ENCODE results near the gene ZSWIM4. TPM values are rescaled to one million over a fixed set of nuclear protein-coding genes. Genes with fewer than 3 reads are reported as not detected.

Gene ZSWIM4
- total RNA-seq, 1 donor from 2014 or later, result 9.5 TPM

DNA sequence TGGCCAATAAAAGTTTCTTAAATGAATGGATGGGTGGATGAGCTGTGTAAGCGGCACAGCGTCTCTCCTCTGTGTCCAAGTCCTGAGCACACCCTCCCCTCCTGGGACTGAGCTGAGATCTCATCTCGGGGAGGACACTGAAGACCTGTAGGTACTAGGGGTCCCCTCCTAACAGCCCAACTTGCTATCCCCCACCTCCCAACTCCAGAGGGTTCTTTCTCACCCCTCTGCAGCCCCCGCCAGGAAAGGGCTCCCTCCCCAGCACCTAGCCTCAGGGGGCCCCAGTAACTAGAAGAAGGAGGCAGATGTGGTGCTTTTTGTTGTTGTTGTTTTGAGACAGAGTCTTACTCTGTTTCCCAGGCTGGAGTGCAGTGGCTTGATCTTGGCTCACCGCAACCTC, 80.6 kb downstream of the ZSWIM4 start:
- no peak overlapping the region for H3K27ac Mint-ChIP-seq (ENCODE audit: unreplicated experiment)
- H3K27me3 Mint-ChIP-seq (ENCODE audit: low read depth), result no peaks in the 10 kb centered on the region
- no peaks in the 10 kb centered on the region for H3K9me3 Mint-ChIP-seq (ENCODE audit: low read depth)
- DNase-seq (ENCODE audit: low spot score), result no peak
- TF ChIP-seq, protein P1, sequence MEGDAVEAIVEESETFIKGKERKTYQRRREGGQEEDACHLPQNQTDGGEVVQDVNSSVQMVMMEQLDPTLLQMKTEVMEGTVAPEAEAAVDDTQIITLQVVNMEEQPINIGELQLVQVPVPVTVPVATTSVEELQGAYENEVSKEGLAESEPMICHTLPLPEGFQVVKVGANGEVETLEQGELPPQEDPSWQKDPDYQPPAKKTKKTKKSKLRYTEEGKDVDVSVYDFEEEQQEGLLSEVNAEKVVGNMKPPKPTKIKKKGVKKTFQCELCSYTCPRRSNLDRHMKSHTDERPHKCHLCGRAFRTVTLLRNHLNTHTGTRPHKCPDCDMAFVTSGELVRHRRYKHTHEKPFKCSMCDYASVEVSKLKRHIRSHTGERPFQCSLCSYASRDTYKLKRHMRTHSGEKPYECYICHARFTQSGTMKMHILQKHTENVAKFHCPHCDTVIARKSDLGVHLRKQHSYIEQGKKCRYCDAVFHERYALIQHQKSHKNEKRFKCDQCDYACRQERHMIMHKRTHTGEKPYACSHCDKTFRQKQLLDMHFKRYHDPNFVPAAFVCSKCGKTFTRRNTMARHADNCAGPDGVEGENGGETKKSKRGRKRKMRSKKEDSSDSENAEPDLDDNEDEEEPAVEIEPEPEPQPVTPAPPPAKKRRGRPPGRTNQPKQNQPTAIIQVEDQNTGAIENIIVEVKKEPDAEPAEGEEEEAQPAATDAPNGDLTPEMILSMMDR (IDR thresholded peaks at IDR 0.05), result no peak
- no peaks in the 10 kb centered on the region for H3K36me3 Mint-ChIP-seq (ENCODE audit: low read depth)
- H3K4me1 Mint-ChIP-seq (ENCODE audit: low read depth), result peaks cover 14% of the 10 kb centered on the region
- no peak overlapping the region for H3K4me3 Mint-ChIP-seq (ENCODE audit: unreplicated experiment)

DNA sequence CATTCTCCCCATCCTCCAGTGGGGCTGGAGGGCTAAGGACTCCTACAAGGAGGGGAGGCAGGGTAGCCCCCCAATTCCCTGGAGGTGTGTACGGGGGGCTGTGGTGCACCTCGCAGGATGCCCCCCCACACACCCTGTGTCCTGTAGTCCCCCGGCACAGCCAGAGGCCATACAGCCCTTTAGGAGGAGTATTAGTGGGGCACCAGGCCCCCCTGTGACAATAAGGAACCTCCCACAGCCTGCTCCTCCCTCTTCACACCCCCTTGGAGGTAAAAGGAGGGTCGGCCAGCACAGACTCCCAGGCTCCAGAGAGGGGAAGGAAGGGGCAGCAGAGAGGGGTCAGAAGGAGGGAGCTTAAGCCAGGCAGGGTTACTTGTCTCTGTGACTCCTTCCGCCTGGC, 81.6 kb downstream of the ZSWIM4 start, which contains the start of gene NANOS3:
TSS of gene NANOS3 (plus strand) at position 301 of the 400 bp plus-strand sequence. CDS start 115 bp downstream, outside the sequence.
- DNase-seq (ENCODE audit: low spot score), result no peak
- Mint-ChIP-seq H3K4me3 (ENCODE audit: unreplicated experiment) (no peak within 1 kb of the TSS), H3K36me3 (ENCODE audit: low read depth) (no peaks in the 10 kb centered on the region), H3K9me3 (ENCODE audit: low read depth) (no peaks in the 10 kb centered on the region), H3K27me3 (ENCODE audit: low read depth) (no peaks in the 10 kb centered on the region), H3K4me1 (ENCODE audit: low read depth) (peaks cover 22% of the 10 kb centered on the region), H3K27ac (ENCODE audit: unreplicated experiment) (no peak within 1 kb of the TSS)
- TF ChIP-seq, protein P1 (IDR thresholded peaks at IDR 0.05), result no peak

DNA sequence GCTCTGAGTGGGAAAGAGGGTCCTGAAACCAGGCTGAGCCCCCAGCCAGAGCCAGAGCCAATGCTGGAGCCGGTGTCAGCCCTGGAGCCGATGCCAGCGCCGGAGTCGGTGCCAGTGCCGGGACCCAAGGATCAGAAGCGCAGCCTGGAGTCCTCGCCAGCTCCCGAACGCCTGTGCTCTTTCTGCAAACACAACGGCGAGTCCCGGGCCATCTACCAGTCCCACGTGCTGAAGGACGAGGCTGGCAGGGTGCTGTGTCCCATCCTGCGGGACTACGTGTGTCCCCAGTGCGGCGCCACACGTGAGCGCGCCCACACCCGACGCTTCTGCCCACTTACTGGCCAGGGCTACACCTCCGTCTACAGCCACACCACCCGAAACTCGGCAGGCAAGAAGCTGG, 82.1 kb downstream of the ZSWIM4 start:
- DNase-seq (ENCODE audit: low spot score), result no peak

DNA sequence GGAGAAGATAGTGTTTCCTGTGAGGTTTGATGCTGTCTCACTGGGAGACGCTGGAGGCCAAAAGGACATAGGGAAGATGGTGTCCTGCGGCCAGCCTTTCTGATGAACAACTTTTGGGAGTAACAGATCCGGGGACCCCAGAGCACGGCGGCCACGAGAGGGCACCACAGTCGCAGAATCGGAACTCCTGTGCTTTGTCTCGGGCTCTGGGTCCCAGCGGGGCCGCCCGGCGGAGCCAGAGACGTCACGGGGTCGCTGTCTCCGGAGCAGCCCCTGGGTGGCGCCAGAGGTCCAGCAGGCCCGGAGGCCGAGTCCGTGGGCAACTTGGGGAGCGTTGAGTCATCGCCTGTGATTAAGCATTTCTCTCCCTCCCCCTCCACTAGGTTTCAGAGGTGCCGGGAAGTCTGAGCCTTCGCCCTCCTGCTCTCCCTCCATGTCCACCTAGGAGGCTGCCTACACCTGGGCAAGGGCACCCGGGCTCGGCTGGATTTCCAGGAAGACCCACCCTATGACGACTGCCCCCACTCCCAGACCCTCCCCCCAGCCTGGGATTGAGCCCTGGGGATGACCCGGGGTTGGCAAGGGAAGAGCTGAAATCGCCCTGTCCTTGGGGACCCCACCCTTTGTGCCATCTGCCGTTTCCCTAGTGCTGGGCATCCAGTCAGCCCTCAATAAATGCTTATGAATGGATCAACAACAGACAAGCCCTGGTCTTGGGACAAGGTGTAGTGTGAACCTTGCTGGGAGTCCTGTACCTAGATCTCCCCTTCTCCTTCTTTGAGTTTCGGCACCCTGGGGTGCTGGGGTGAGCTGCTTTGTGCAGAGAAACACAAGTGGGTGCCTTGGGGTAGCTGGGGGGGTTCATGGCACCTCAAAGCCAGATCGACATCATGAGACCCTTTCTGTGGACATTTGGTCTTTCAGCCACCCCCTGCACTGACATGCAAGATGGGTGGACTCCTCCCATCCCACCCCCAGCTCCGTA, 85.1 kb downstream of the ZSWIM4 start:
- no peaks in the 10 kb centered on the region for H3K9me3 Mint-ChIP-seq (ENCODE audit: low read depth)
- peaks cover 28% of the 10 kb centered on the region for H3K4me1 Mint-ChIP-seq (ENCODE audit: low read depth)
- no peaks in the 10 kb centered on the region for H3K36me3 Mint-ChIP-seq (ENCODE audit: low read depth)
- TF ChIP-seq, protein P1 (IDR thresholded peaks at IDR 0.05), result peak; percentile 100
- no peaks in the 10 kb centered on the region for H3K27me3 Mint-ChIP-seq (ENCODE audit: low read depth)
- DNase-seq (ENCODE audit: low spot score), result no peak
- H3K27ac Mint-ChIP-seq (ENCODE audit: unreplicated experiment), result peak overlapping the region; percentile 94
- H3K4me3 Mint-ChIP-seq (ENCODE audit: unreplicated experiment), result peak overlapping the region; percentile 43

More for the DNA sequence above, 82.1 kb downstream of the ZSWIM4 start:
- TF ChIP-seq, protein P1 (IDR thresholded peaks at IDR 0.05), result no peak
- no peak overlapping the region for H3K27ac Mint-ChIP-seq (ENCODE audit: unreplicated experiment)
- no peaks in the 10 kb centered on the region for H3K9me3 Mint-ChIP-seq (ENCODE audit: low read depth)
- H3K27me3 Mint-ChIP-seq (ENCODE audit: low read depth), result no peaks in the 10 kb centered on the region
- H3K4me3 Mint-ChIP-seq (ENCODE audit: unreplicated experiment), result no peak overlapping the region
- no peaks in the 10 kb centered on the region for H3K36me3 Mint-ChIP-seq (ENCODE audit: low read depth)
- H3K4me1 Mint-ChIP-seq (ENCODE audit: low read depth), result peaks cover 27% of the 10 kb centered on the region

DNA sequence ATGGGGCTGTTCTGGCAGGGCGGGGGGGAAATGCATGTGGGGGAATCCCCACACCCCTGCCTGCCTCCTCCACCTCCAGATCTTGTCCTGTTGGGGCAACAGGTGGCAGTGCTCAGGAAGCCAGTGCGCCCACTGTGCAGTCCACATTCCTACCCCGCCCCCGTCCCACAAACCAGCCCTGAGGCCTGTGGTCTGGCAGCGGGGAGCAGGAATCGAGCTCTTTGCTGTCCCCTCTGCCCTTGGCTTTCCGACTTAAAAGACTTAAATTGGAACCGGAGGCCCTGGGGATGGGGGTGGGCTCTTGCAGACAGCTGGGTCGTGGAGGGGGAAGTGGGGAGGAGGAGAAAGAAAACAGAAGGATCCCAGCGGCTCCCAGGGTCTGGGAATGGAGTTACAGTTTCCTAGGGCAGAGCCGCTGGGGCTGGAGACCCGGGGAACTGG, 86.0 kb downstream of the ZSWIM4 start:
- H3K4me1 Mint-ChIP-seq (ENCODE audit: low read depth), result peaks cover 28% of the 10 kb centered on the region
- H3K27me3 Mint-ChIP-seq (ENCODE audit: low read depth), result no peaks in the 10 kb centered on the region
- no peaks in the 10 kb centered on the region for H3K36me3 Mint-ChIP-seq (ENCODE audit: low read depth)
- TF ChIP-seq, protein P1 (IDR thresholded peaks at IDR 0.05), result no peak
- peak overlapping the region; percentile 94 for H3K27ac Mint-ChIP-seq (ENCODE audit: unreplicated experiment)
- H3K4me3 Mint-ChIP-seq (ENCODE audit: unreplicated experiment), result peak overlapping the region; percentile 31
- H3K9me3 Mint-ChIP-seq (ENCODE audit: low read depth), result no peaks in the 10 kb centered on the region
- DNase-seq (ENCODE audit: low spot score), result no peak

Small RNAs within 50 kb of the gene (microRNA-seq; reads per million reads assigned to microRNA genes)
- gene MIR181C (ENCODE audit: borderline number of aligned reads), result 1,904 reads per million, percentile 84 among the genes with 10 or more reads in this experiment
- gene MIR181D (ENCODE audit: borderline number of aligned reads), result 1,330 reads per million, percentile 82 among the genes with 10 or more reads in this experiment

Other genes with a start within 250 kb of the ZSWIM4 start
- 18.7 to 25.4 TPM (median 20.2 TPM) in 3 replicates for gene MRI1, start 30.9 kb upstream of the ZSWIM4 start, total RNA-seq
- gene C19orf53, start 21.0 kb upstream of the ZSWIM4 start, total RNA-seq, result 71.2 to 91.5 TPM (median 75.7 TPM) in 3 replicates
- gene NANOS3, start 81.7 kb downstream of the ZSWIM4 start, total RNA-seq, result 4.4 to 6.7 TPM (median 4.7 TPM) in 3 replicates
- 2.9 to 3.5 TPM (median 3.0 TPM) in 3 replicates for gene BRME1, start 110.7 kb downstream of the ZSWIM4 start, total RNA-seq
- 33.7 to 42.9 TPM (median 35.2 TPM) in 3 replicates for gene CC2D1A, start 110.8 kb downstream of the ZSWIM4 start, total RNA-seq
- gene PODNL1, start 143.0 kb downstream of the ZSWIM4 start, total RNA-seq, result 5.7 to 8.9 TPM (median 8.7 TPM) in 3 replicates
- gene DCAF15, start 157.1 kb downstream of the ZSWIM4 start, total RNA-seq, result 20.7 to 21.5 TPM (median 21.0 TPM) in 3 replicates
- gene RFX1, start 210.9 kb downstream of the ZSWIM4 start, total RNA-seq, result 9.1 to 9.4 TPM (median 9.4 TPM) in 3 replicates
- not detected in 3 replicates for gene RLN3, start 232.7 kb downstream of the ZSWIM4 start, total RNA-seq
- 2.5 to 3.0 TPM (median 2.9 TPM) in 3 replicates for gene IL27RA, start 236.3 kb downstream of the ZSWIM4 start, total RNA-seq